HG03175 (cell line): ENCODE data around the gene RPS14.

Experiments
- ATAC-seq: cut with Tn5 transposase; IDR thresholded peaks from one replicate; pipeline ENCODE4 v1.9.1; 2021; ENCODE audit warnings: mild to moderate bottlenecking, moderate library complexity; ENCODE audit not compliant: unreplicated experiment

The RPS14 gene

DNA sequence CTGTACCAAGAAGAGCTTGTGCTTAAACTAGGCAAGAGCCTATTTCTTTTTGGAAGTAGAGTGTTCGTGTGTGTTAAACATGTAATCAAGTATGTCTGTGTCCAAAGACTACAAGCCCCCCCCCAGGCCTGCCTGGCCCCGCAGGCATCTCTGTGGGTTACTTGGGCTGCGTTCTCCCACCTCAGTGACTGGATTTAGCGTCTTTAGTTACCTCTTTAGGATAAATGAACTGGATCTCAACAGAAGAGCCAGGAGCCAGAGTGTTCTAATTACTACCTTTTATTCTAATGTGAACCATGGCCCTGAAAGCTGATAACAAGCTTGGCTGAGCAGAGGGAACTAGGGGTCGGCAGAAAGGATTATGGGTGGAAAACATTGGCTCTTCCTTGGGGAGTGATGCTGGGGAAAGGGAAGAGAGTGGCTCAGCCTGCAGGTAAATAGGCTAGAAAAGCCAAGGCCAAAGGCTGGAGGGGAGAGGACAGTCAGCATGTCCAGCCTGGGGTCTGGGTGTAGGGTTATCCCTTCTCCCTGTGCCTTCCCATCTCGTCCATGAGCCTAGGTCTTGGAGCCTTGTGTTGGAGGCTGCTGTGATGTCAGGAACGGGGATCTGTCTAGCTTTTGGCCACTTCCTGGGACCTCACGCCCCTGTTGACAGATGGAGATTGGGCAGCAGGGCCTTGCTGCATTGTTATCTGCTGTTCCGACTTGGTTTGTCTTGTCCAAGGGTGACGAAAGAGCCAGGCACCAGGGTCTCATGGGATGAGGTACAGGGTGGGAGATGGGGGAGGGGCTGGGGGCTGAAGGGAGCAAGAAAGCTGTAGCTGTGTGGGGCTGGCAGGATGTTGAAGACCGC is 47.9 kb downstream of the RPS14 start:
- no peak for ATAC-seq

DNA sequence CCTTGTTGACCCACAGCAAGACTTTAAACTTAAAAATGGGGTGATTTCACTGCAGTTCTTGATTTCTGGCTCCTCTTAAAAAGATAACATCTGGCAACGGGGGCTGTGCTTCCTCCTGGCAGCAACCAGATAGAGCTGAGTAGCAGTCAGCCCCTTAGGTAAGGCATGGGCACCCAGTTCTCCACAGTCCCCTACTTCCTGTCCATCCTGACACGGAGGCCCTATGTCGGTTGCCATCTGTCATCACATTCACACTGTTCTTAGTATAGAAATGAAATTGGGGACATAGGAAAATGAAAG is 48.5 kb downstream of the RPS14 start:
- no peak for ATAC-seq

DNA sequence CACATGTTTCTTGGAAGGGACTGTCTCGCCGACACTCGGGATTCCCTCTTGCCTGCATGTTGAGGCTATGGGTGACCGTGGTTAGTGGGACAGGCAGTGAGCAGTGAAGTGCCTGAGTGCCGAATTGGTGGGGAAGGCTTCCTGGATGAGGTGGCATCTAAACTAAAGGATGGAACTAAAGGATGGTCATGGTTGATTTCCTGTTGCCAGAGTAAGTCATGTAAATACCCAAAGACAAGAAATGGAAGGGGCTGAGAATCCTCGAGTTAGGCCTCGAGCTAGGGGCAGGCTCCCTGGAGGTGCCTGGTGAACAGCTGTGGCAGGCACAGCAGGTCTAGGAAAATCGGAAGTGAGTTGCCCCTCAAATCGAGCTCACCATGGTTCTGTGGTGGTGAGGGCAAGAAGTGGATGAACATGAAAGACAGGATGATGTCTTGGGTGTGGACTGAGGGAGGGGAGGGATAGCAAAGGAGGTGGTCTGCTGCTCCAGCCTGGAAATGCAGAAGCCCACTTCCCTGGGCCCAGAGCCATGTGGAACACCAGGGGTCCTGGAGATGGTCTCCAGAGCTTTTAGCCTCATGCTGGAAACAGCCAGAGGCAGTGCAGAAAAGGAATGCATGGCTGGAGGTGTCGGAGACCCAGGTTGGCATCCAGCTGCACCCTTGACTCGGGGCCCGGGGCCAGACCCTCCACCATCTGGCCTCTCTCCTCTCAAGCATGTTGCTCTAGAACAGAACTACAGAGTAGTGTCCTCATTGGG is 49.0 kb downstream of the RPS14 start:
- no peak for ATAC-seq

DNA sequence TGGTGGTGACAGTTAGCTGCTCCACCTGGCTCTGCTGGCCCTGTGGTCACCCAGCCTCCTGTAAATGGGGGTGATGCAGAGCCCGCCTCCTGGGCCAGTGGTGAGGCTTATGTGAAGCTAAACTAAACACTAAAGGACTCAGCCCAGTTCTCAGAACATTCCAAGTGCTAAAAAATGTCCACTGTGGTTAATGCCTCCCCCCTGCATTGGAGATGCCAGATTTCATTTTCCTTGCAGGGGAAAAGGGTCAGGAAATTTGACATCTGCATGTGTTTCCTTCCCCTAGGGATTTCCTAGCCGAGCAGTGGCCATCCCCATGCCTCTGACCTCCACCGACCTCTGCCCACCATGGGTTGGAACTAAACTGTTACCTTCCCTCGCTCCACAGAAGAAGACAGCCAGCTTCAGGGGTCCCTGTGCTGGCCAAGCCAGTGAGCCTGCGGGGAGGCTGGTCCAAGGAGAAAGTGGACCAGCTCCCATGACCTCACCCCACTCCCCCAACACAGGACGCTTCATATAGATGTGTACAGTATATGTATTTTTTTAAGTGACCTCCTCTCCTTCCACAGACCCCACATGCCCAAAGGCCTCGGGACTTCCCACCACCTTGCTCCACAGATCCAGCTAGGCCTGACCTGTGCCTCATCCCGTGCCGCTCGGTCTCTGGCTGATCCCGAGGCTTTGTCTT is 49.9 kb downstream of the RPS14 start:
- ATAC-seq = no peak

DNA sequence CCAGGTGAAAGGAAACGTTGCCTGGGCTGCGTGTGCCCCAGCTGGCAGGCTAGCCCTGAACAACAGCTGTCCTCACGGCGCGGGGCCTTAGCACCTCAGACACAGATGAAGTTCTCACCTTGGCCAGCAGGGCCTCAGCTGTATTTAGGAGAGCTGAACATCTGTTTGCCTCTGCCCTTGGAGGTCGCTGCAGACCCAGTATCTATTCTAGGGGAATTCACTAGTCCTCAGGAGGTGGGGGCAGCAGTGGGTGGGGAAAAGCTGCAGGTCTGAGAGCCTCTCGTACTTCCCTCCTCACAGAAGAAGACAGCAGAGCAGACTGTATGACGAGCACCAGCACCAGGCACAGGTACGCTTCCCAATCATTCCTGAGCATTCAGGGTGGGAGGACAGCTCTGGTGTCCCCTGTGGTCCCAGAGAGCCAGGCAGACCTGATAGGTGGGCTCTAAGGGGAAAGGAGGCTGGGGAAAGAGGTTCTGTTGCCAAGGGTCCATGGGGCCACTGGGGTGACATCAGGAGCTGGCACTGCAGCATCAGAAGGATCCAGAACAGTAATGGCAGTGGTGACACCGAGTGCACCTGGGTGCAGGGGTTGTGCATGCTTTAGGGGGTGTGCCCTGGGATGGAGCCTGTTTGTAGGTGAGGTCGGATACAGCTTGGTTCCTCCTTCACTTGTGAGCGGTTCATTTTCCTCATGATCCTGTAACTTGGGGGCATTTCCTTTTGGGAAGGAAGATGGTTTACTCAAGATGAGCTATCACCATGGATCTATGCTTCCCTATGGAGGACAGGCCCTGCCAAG is 50.6 kb downstream of the RPS14 start:
- ATAC-seq = peak; percentile 59

DNA sequence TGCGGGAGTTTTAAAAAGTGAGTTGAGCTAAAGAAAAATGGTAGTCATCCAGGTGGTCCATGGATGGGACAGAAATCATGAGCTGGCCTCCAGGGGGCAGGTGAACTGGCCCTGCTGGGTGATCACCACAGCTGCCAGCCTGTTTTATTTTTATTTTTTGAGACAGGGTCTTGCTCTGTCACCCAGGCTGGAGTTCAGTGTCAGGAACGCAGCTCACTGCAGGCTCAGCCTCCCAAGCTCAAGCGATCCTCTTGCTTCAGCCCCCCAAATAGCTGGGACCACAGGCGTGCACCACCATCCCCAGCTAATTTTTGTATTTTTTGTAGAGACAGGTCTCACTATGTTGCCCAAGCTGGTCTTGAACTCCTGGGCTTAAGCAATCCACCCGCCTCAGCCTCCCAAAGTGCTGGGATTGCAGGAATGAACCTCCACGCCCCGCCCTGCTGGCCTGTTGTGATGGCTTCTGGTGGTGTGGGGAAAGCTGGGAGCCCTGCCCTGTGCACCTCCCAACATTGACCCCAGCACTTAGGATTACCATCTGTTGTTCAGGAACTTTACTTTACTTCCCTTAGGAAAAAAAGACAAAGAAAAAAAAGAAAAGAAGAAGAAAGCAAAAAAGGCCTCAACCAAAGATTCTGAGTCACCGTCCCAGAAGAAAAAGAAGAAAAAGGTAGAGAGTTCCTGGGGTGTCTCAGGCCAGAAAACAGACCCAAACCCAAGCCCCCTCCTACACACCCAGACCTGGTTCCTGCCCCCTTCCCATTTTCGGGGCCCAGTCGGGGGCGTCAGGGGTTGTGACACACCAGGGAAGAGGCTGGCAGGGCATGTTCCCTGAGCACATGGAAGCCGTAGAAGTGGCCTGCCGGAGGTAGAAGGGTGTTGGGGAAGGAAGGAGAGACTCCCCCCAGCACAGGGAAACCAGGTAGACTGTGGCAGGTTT is 51.5 kb downstream of the RPS14 start:
- ATAC-seq = peak; percentile 4

DNA sequence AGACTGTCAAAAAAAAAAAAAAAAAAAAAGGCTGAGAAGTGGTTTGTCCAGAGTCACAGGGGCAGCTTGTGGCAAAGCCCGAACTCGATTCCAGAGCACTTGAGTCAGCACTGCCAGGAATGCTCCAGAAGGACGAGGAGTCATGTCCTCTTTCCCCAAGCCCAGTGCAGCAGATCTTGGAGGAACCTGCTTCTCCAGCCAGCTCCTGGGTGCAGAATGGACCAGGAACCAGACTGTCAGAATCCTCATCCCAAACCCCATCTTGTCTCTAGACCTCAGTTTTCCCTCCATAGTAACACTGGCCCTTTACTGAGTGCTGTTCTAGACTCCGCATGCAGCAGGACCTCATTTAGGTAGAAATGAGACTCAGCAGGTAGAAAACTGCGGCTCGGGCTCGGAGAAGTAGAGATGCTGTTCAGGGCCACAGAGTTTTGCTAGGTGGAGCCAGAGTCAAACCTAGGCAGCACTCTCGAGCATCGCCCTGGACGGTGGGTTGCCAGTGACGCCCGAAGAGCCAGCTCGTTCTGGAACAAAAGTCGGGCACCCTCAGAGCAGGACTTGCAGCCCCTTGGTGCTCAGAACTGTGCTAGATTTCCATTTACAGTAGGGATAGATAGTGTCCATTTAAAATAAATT is 52.3 kb downstream of the RPS14 start:
- ATAC-seq = no peak

DNA sequence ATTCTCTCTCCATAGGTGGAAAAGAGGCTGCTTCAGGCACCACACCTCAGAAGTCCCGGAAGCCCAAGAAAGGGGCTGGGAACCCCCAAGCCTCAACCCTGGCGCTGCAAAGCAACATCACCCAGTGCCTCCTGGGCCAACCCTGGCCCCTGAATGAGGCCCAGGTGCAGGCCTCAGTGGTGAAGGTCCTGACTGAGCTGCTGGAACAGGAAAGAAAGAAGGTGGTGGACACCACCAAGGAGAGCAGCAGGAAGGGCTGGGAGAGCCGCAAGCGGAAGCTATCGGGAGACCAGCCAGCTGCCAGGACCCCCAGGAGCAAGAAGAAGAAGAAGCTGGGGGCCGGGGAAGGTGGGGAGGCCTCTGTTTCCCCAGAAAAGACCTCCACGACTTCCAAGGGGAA is 53.3 kb downstream of the RPS14 start:
- ATAC-seq = no peak

DNA sequence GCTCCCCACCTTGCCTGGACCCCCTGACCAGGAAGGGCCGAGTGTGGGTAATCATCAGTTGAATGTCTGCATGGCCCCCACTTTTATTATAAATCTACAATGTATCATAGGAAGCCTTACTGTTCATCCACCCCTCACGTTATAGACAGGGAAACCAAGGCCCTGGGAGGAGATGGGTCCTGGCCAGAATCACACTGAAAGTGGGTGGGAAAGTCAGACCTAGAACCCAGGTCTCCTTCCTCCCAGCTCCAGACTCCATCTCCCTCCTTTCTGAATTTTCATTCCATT is 53.9 kb downstream of the RPS14 start:
- ATAC-seq = no peak

DNA sequence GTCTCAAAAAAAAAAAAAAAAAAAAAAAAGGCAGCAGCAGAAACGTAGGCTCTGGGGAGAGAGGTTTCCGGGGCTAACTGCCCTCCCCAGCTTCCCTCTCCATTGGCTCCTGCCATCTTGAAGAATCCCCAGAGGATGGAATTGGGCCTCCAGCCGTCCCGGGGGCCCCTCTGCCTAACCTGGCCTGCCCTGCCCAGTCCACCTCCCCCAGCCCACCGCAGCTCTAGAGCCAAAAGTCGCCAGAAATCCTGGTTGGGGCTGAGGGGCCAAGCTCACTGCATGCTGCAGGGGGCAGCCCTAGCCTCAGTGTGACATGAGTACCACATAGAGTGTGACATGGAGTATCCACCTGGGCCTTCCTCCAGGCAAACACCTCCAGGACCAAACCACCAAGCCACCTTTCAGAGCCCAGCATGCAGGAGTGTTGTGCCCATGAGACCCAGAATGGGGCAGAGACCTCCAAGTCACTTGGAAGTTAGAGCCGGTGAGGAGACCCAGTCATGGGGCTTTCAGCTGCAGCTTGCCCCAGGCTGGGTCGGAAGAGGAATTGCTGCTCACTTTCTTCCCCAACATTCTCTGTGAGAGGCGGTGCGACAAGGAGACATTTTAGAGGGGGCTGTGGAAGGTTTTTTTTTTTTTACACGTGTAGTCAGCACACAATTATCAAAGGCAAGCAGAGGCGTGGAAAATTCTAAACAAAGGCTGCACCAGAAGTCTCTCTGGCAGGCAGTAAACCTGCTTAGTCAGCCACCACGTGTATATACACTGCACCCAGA is 54.4 kb downstream of the RPS14 start:
- no peak for ATAC-seq

DNA sequence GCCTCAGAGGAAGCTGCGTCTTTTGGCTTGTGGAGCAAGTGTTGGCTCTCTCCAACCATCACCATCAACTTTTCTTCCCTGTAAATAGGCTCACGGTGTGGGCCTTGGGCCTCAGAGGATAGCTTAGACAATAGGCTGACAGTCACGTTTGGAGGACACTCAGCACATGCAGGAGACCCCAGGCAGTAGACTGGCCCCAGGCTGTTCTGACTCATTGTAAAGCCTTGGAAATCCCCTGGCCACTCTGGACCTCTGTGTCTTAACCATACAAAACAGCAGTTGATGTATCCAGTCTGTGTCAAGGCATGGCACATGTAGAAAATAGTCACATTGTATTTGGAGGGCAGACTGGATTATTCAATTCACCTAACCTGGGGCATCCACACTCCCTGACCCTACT is 55.4 kb downstream of the RPS14 start:
- no peak for ATAC-seq

DNA sequence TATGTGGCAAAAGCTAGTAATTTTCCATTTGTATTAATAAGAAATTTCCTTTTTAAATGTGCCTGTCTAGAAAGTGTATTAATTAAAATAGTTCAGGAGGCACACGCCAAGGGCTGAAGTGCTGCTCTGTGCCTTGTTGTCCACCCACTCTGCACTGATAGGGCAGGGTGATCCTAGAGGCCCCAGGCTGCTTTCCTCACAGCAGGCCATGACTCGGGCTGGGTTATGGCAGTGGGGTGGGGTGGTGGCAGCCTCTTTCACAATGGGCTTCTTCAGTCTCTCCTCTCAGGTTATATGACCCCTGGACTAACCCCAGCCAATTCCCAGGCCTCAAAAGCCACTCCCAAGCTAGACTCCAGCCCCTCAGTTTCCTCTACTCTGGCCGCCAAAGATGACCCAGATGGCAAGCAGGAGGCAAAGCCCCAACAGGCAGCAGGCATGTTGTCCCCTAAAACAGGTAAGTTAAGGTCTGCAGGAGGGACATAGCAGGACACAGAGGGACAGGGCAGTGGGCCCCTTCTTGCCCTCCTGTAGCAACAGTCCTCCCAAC is 56.4 kb downstream of the RPS14 start:
- no peak for ATAC-seq

DNA sequence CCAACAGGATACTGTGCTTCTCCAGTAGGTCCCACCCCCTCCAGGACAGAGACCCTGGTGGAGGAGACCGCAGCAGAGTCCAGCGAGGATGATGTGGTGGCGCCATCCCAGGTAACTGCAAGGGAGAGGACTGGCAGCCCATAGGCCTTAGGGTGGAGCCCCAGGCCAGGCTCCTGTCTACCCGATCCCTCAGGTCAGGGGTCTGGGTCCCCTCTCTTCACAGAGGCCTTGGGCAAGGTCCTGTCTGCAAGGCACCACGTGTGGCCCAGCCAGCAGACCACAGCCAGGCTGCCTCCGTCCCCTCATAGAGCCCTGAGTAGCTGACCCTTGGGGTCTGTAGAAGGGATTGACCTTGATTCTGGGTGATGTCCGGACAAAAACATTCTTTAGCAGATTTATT is 56.9 kb downstream of the RPS14 start:
- ATAC-seq = no peak
